GM20431 (cell line): ENCODE measurements around the gene PI4K2A.
"Not testable (repeated sequence)": the region's sequence is repeated elsewhere in the genome, so short reads cannot be mapped to it uniquely, and the experiment has no call there.

Experiments used
- in situ Hi-C: fragments of 300-500 bp; cut with MseI, MboI; formaldehyde crosslinking; loops from one replicate; pipeline ENCODE4 v1.15.0; 2020; ENCODE audit warnings: low sequenced_read_pairs; ENCODE audit not compliant: unreplicated experiment

PI4K2A gene

GRCh38 chr10:97667463-97667862 is 27.0 kb downstream of the PI4K2A start:
- in situ Hi-C loops = no loop called here

GRCh38 chr10:97669571-97669970 is 29.1 kb downstream of the PI4K2A start:
- in situ Hi-C loops = no loop called here

- in situ Hi-C loops = no loop called here
These were observed 33.5 kb downstream of the PI4K2A start for GRCh38 chr10:97673736-97674525.

- in situ Hi-C loops = no loop called here
These were observed 34.8 kb downstream of the PI4K2A start for GRCh38 chr10:97675222-97675621.

GRCh38 chr10:97676770-97677581 is 36.5 kb downstream of the PI4K2A start:
- in situ Hi-C loops = no loop called here

- in situ Hi-C loops = no loop called here
These were observed 39.1 kb downstream of the PI4K2A start for GRCh38 chr10:97679594-97679993.

- in situ Hi-C loops = no loop called here
These were observed 41.6 kb downstream of the PI4K2A start for GRCh38 chr10:97682042-97682441.

- in situ Hi-C loops = no loop called here
These were observed 43.3 kb downstream of the PI4K2A start for GRCh38 chr10:97683556-97684367.

- in situ Hi-C loops = not testable (repeated sequence)
These were observed 43.9 kb downstream of the PI4K2A start for GRCh38 chr10:97684368-97684713.

- in situ Hi-C loops = no loop called here
These were observed 44.5 kb downstream of the PI4K2A start for GRCh38 chr10:97684866-97685394.

- in situ Hi-C loops = no loop called here
These were observed 45.0 kb downstream of the PI4K2A start for GRCh38 chr10:97685395-97685958.

GRCh38 chr10:97686301-97686961 is 46.0 kb downstream of the PI4K2A start:
- in situ Hi-C loops = no loop called here

- in situ Hi-C loops = no loop called here
These were observed 46.7 kb downstream of the PI4K2A start, which contains the start of gene AVPI1 for GRCh38 chr10:97686962-97687784. Gene AVPI1, minus strand, starts transcription at chr10:97687241. Its CDS starts 7,336 bp downstream, at chr10:97679905.

- in situ Hi-C loops = no loop called here
These were observed 47.6 kb downstream of the PI4K2A start for GRCh38 chr10:97687785-97688781.

GRCh38 chr10:97689559-97690020 is 49.1 kb downstream of the PI4K2A start:
- in situ Hi-C loops = no loop called here

GRCh38 chr10:97690133-97690532 is 49.7 kb downstream of the PI4K2A start:
- in situ Hi-C loops = no loop called here

GRCh38 chr10:97698072-97698655 is 57.7 kb downstream of the PI4K2A start:
- in situ Hi-C loops = not testable (repeated sequence)
